ENCODE results near the gene MRPL48. TPM values are rescaled to one million over a fixed set of nuclear protein-coding genes. Genes with fewer than 3 reads are reported as not detected.

MRPL48 gene
- total and polyA plus RNA-seq, 4 donors = 20.5 to 38.1 (median 31.0) TPM

DNA sequence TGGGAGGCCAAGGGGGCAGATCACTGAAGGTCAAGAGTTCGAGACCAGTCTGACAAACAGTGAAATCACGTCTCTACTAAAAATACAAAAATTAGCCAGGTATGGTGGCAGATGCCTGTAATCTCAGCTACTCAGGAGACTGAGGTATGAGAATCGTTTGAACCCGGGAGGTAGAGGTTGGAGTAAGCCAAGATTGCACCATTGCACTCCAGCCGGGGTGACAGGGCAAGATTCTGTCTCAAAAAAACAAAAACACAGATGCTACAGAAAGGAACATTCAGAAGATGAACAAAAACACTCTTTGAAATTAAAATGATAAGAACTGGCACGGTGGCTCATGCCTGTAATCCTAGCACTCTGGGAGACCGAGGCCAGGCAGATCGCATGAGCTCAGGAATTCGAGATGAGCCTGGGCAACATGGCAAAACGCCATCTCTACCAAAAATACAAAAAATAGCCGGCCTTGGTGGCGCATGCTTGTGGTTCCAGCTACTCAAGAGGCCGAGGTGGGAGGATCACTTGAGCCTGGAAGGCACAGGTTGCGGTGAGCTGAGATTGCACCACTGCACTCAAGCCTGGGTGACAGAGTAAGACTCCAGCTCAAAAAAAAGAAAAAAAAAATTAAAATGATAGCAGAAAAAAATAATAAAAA is 35.3 kb upstream of the MRPL48 start:
- peaks cover 0 to 3% (median under 1%) of the 10 kb centered on the region in 4 donors for H3K36me3 ChIP-seq (ENCODE audit: control insufficient read depth in 4 of 4, insufficient read depth in 4 of 4, low read length in 4 of 4)
- H3K27me3 ChIP-seq (ENCODE audit: control insufficient read depth in 3 of 3, insufficient read depth in 3 of 3, low read length in 2 of 3) = no peaks in the 10 kb centered on the region
- DNase-seq (peak in 1 of 3 donors; percentile 10), ATAC-seq (ENCODE audit: insufficient read depth, low FRiP score) (no peak)
- no peaks in the 10 kb centered on the region for H3K9me3 ChIP-seq (ENCODE audit: control insufficient read depth in 4 of 4, insufficient read depth in 3 of 4, low read length in 3 of 4)
- peak overlapping the region in 1 of 2 donors; percentile 15 for H3K27ac ChIP-seq (ENCODE audit: low read depth in 1 of 2, low read length in 1 of 2)
- H3K9ac ChIP-seq (ENCODE audit: insufficient read depth in 1 of 2, low read length in 2 of 2) = no peak overlapping the region
- 67 to 84% methylated on average over 14 of the region's 14 CpGs for WGBS, 2 donors
- H3K4me1 ChIP-seq (ENCODE audit: control insufficient read depth in 5 of 5, insufficient read depth in 5 of 5, low read length in 5 of 5) = peaks cover 0 to 12% (median under 1%) of the 10 kb centered on the region in 5 donors
- H3K4me3 ChIP-seq = no peak overlapping the region
- no peak for TF ChIP-seq CTCF (IDR thresholded peaks at IDR 0.05; ENCODE audit: control extremely low read depth, extremely low read depth)

DNA sequence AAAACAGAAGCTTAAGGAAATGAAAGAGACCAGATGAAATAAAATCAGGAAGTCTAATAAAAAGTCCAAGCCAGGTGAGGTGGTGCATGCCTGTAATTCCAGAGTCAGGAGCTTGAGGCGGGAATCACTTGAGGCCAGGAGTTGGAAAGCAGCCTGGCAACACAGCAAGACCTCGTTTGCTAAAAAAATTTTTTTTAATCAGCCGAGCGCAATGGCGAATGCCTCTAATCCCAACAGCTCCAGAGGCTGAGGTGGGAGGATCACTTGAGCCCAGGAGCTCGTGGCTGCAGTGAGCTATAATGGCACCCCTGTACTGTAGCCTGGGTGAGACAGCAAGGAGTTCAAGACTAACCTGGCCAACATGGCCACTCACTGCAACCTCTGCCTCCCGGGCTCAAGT is 34.8 kb upstream of the MRPL48 start:
- TF ChIP-seq CTCF (IDR thresholded peaks at IDR 0.05; ENCODE audit: control extremely low read depth, extremely low read depth) = no peak
- Histone ChIP-seq H3K27me3 (ENCODE audit: control insufficient read depth in 3 of 3, insufficient read depth in 3 of 3, low read length in 2 of 3) (no peaks in the 10 kb centered on the region), H3K9ac (ENCODE audit: insufficient read depth in 1 of 2, low read length in 2 of 2) (no peak overlapping the region), H3K36me3 (ENCODE audit: control insufficient read depth in 4 of 4, insufficient read depth in 4 of 4, low read length in 4 of 4) (peaks cover 0 to 3% (median under 1%) of the 10 kb centered on the region in 4 donors), H3K4me1 (ENCODE audit: control insufficient read depth in 5 of 5, insufficient read depth in 5 of 5, low read length in 5 of 5) (peaks cover 0 to 12% (median 3%) of the 10 kb centered on the region in 5 donors), H3K4me3 (no peak overlapping the region), H3K9me3 (ENCODE audit: control insufficient read depth in 4 of 4, insufficient read depth in 3 of 4, low read length in 3 of 4) (no peaks in the 10 kb centered on the region), H3K27ac (ENCODE audit: low read depth in 1 of 2, low read length in 1 of 2) (peak overlapping the region in 1 of 2 donors; percentile 77)
- ATAC-seq (ENCODE audit: insufficient read depth, low FRiP score) = no peak
- peak in 1 of 3 donors; percentile 36 for DNase-seq
- WGBS, 2 donors = 68 to 86% methylated on average over 7 of the region's 7 CpGs

DNA sequence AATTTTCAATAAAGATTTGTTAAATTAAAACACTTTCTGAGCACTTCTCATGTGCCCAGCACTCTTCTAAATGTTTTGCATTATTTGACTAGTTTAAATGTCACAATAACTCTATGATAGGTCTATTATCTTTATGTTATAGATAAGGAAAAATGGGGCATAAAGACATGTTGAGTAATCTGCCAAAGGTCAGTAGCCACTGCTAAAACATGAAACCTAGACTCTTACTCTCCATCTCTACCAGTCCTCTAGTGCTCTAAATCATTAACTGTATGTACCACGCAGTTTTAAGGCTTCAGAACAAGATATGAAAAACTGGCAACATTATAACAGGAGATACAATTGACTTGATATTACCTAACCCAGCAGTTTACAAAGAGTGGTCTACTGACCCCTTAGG is 33.7 kb upstream of the MRPL48 start:
- H3K9me3 ChIP-seq (ENCODE audit: control insufficient read depth in 4 of 4, insufficient read depth in 3 of 4, low read length in 3 of 4) = no peaks in the 10 kb centered on the region
- H3K4me3 ChIP-seq = no peak overlapping the region
- H3K9ac ChIP-seq (ENCODE audit: insufficient read depth in 1 of 2, low read length in 2 of 2) = peak overlapping the region in 1 of 2 donors; percentile 28
- WGBS, 2 donors = 73 to 79% methylated on average over 1 of the region's 1 CpG
- H3K27me3 ChIP-seq (ENCODE audit: control insufficient read depth in 3 of 3, insufficient read depth in 3 of 3, low read length in 2 of 3) = no peaks in the 10 kb centered on the region
- ATAC-seq (ENCODE audit: insufficient read depth, low FRiP score) (no peak), DNase-seq (no peak)
- no peak for TF ChIP-seq CTCF (IDR thresholded peaks at IDR 0.05; ENCODE audit: control extremely low read depth, extremely low read depth)
- no peak overlapping the region for H3K27ac ChIP-seq (ENCODE audit: low read depth in 1 of 2, low read length in 1 of 2)
- peaks cover 0 to 3% (median under 1%) of the 10 kb centered on the region in 4 donors for H3K36me3 ChIP-seq (ENCODE audit: control insufficient read depth in 4 of 4, insufficient read depth in 4 of 4, low read length in 4 of 4)
- peaks cover 0 to 12% (median 8%) of the 10 kb centered on the region in 5 donors for H3K4me1 ChIP-seq (ENCODE audit: control insufficient read depth in 5 of 5, insufficient read depth in 5 of 5, low read length in 5 of 5)
